Fibroblast of lung (primary cell): Measurements from ENCODE around the gene FZD10.

Experiments used
- CTCF ChIP-seq, 2 donors: IDR thresholded peaks in 1 of 2; conservative IDR thresholded peaks in 1 of 2; 1 replicate in 1 of 2; 2 replicates in 1 of 2; pipeline ENCODE4 v1.5.1; 2011 to 2012; ENCODE audit warnings: low read length in 2 of 2, control low read depth in 1 of 2, inconsistent platforms in 1 of 2, low read depth in 1 of 2, mild to moderate bottlenecking in 1 of 2
- EZH2 ChIP-seq: IDR thresholded peaks from 2 replicates; pipeline ENCODE4 v1.5.1; 2012; ENCODE audit warnings: low read length, control low read depth, mild to moderate bottlenecking; ENCODE audit errors: missing control alignments

- TF ChIP-seq EZH2 (no peak), CTCF (conservative IDR thresholded peaks at IDR 0.05 in 1 of 2, IDR thresholded peaks at IDR 0.05 in 1 of 2; ENCODE audit: low read depth in 1 of 2, low read length in 2 of 2) (no peak)
Observed at GRCh38 chr12:130163461-130164215, 1.4 kb downstream of the FZD10 start.
